UCSD-AML1 (cell line): Measurements from ENCODE around the gene DUSP12.
"Not testable (repeated sequence)": the region's sequence is repeated elsewhere in the genome, so short reads cannot be mapped to it uniquely, and the experiment has no call there.

Experiments
- DNase-seq: peaks from one replicate; lab custom pipeline; 2025; ENCODE audit not compliant: unreplicated experiment; lab: John Stamatoyannopoulos, UW

The DUSP12 gene, protein sequence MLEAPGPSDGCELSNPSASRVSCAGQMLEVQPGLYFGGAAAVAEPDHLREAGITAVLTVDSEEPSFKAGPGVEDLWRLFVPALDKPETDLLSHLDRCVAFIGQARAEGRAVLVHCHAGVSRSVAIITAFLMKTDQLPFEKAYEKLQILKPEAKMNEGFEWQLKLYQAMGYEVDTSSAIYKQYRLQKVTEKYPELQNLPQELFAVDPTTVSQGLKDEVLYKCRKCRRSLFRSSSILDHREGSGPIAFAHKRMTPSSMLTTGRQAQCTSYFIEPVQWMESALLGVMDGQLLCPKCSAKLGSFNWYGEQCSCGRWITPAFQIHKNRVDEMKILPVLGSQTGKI

DNA sequence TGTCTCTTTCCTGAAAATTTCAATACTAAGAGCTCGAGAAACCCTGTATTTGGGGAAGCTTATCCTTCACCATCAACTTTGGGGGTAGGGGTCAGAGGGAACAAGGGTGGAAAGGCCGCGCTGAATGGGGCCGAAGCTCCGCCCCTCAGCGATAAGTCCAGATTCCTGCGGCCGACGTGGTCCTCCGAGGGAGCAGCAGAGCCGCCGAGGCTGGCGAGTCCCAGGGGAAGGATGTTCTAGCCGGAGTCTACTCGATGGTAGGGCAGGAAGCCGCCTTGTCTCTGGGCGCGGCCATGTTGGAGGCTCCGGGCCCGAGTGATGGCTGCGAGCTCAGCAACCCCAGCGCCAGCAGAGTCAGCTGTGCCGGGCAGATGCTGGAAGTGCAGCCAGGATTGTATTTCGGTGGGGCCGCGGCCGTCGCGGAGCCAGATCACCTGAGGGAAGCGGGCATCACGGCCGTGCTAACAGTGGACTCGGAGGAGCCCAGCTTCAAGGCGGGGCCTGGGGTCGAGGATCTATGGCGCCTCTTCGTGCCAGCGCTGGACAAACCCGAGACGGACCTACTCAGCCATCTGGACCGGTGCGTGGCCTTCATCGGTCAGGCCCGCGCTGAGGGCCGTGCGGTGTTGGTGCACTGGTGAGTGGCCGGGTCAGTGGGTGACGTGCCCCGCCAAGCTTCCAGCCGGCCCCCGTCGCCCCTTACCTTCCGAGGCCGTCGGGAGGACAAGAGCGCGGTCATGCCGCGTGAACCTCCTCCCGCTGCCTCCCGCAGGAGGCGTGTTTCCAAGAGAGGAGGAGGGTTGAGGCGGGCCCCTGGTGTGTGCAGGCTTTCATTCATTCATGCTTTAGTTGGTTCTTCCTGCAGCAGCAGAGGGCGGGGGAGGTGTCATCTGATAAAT lies at the start of gene DUSP12:
DUSP12 (plus strand) TSS at position 278 of the 899 bp plus-strand sequence; CDS start at position 294, 16 bp downstream.
- peak; percentile 91 for DNase-seq

DNA sequence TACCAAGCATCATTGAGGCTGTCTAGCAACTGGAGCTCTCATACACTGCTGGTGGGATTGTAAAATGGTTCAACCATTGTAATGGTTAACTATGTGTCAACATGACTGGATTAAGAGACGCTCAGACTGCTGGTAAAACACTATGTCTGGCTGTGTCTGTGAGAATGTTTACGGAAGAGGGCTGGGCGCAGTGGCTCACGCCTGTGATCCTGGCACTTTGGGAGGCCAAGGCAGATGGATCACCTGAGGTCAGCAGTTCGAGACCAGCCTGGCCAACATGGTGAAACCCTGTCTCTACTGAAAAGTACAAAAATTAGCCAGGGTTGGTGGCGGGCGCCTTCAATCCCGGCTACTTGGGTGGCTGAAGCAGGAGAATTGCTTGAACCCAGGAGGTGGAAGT lies 47.3 kb upstream of the DUSP12 start:
- no peak for DNase-seq

DNA sequence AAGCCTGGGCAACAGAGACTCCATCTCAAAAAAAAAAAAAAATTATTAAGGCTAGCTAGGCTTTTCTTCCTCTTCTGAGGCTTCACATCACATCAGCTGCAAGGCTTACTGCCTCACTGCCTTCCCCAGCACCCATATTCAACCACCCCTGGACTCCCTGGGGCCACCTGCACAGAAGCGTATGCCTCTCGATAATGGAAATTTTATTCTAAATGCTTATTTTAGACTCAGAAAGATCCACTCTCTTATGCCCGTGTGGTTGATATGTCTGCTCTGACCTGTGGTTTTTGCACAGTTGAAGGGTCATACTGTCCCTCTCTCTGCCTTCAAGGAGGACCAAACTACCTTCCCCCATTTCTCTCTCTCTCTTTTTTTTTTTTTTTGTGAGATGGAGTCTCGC lies 44.0 kb upstream of the DUSP12 start:
- no peak for DNase-seq

DNA sequence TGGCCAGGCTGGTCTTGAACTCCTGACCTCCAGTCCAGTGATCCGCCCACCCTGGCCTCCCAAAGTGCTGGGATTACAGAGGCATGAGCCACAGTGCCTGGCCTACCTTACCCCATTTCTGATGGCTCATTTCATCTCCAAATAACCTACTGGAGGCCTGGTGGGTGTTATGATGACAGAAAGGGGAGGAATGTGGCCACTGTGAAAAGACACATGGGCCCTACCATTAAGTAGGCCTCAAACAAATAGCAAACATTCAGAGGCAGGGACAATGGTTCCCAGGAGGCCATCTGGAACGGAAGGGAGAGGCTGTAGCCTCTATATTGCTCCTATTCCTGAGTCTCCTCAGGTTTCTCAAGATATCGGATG lies 43.5 kb upstream of the DUSP12 start:
- DNase-seq, result no peak

DNA sequence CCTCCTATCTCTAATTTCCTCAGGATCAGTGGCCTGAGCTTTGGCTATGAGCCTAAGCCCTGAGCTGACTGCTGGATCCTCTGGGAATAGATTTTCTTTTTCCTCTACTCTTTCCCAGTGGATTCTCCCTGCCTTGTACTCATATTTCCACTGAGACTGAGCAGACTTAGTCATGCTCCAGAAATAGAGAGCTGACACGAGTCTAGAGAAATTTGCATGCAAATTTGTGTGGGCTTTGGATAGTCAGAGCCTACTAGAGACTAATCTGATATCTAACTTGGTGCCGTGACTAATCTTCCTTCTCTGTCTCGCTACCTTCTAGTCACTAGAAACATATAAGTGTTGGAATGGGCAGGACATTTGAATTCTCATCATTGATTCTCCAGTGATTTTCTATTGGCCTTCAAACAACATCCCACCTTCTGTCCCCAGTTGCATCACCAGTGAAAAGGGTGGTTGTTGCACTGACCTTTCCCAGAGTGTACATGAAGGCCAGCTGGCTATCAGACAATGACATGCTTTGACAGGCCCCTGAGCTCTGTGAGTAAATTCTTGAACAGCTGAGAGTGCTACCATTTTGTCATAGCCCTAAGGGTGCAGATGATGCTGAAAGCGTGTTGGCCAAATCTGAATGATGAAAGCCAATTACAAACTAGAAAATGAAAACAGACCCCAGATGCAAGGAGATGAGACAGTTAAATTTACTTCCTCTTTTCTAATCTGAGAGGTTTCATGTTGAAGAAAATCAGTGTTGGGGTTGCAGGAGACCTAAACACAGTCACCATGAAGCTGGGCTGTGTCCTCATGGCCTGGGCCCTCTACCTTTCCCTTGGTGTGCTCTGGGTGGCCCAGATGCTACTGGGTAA lies 42.9 kb upstream of the DUSP12 start, which contains the start of gene FCRLA:
FCRLA (plus strand) TSS at position 748 of the 866 bp plus-strand sequence; CDS start at position 784, 36 bp downstream.
- no peak for DNase-seq

DNA sequence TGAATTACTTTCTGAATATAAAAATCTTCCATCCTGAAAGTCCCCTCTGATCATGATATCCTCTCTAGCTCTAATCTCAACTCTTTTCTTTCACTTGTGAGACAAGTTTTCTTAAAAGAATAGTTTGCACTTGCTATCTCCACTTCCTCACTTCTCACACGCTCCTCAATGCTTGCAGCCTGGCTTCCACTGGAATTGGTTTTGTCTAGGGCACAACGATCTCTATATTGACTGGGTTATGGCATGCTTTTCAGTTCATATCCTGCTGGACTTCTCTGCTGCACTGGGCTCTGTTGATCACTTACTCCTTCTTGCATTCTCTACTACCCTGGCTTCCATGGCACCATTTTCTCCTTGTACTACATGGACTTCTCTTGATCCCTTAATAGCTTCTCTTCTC lies 42.1 kb upstream of the DUSP12 start:
- DNase-seq, result no peak

DNA sequence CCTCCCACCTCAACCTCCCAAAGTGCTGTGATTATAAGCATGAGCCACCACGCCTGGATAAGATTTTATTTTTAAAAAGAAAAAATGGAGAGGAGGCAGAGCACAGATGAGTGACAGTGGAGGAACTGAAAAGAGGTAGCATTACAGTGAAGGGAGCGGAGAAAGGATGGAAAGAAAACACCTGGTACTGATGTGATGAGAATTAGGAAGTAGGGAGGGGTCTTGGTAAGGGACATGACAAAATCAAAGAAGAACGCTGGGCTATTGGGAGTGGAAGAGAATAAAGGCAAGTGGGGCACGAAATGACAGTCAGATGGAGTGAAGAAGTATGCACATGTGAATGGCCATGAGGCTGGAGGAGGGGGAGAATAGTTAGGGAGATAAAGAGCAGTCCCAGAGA lies 40.2 kb upstream of the DUSP12 start:
- no peak for DNase-seq

DNA sequence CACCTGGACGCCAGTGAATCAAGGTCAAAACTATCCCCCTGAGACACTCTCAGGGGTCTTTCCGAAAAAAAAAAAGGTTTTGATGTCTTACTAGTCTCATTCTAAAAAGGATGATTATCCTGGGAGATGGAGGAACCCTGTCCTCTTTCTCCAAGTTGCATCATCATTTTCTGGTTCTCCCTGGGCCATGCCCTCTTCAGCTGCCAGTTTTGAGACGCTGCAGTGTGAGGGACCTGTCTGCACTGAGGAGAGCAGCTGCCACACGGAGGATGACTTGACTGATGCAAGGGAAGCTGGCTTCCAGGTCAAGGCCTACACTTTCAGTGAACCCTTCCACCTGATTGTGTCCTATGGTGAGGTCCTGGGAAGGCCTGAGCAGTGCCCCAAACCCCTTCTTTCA lies 39.0 kb upstream of the DUSP12 start:
- no peak for DNase-seq

DNA sequence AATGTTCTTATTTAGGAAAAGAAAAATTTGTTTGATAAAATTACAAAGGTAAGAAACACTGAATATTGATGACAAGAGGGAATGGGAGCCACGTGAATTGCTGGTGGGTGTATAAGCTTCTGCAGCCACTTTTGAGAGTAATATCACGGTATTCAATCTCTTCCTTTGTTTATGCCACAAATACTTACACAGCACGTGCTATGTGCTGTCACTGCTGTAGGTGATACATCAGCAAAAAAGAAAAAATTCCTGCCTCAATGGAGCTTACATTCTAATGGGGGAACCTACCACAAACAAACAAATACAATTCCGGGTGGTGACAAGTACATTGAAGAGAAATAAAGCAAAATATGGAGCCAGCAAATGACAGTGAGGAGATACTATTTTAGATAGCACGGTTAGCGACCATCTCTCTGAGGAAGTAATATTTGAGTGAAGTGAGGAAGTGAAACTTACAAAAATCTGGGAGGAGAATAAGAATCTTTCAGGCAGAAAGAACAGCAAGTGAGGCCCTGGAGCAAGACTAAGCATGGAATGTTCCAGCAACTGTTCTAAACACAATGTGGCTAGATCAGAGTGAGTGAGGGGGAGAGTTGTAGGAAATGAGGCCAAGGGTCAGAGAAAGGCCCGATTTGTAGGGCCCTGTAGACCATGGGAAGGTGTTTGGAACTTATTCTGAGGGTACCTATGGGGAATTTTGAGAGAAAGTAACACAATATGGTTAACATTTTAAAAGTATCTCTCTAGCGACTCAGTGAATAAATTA lies 30.8 kb upstream of the DUSP12 start:
- no peak for DNase-seq

DNA sequence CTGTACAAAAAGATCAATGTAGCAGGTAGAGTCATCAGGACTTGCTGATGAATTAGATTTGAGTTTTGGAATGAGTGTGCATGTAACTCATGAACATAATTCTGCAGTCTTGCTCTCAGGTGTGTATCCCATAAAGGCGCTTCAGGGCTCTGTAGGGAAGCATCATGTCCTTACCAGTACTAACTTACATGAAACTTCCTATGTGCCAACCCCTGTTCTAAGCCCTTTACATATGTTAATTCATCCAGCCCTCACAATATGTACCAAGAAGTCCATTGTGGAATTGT lies 30.3 kb upstream of the DUSP12 start:
- no peak for DNase-seq

DNA sequence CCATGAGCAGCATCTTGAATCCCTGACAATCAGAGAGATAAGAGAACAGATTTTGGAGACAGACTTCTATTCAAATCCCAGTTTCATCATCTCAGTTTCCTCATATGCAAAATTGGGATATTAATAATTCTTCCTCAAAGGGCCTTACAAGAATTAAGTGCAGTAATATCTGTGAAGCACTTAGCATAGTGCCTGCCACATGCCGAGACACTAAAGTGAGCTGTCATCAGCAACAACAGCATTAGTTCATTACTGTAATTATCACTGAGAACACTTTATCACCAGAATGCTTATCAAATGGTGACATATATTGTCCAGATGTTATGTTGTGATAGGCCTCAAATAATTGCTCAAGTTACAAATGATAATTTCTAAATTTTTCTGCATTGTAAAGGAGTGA lies 29.2 kb upstream of the DUSP12 start:
- no peak for DNase-seq

DNA sequence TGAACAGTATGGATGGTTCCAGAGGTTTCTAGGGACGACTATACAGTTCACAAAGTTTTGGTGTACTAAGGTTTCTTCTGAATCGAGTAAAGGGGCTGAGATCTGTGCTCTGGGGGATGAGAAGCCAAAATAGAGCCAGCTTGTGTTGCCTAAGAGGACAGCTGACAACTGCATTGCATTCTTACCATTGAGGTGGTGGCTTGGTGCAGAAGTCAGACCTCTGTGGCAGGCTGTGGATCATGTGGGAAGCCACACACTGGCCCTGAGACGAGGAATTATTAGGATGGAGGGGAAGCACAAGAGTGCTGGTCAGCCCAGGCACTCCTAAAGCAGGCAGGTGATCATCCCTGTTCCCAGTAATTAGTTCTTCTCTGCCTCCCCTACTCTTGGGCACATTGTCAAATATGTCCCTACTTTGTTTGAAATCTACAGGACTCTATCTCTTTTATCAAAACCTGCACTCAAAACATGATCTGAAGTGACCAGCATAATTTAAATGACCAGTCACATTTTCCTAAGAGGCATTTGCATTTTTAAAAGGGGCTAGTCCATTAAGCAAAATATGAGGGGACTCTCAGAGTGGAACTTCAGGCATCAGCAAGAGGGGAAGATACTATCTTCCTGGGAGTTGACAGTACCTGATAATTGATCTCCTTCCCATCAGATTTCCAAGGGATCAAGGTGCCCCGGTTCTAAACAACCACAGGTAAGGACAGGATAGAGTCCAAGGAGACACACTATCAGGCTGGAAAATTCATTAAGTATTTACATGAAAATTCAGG lies 28.4 kb upstream of the DUSP12 start, which contains the start of gene FCRLB:
FCRLB (plus strand) TSS at position 589 of the 782 bp plus-strand sequence. CDS start 1,129 bp downstream, outside the sequence.
- DNase-seq, result no peak

DNA sequence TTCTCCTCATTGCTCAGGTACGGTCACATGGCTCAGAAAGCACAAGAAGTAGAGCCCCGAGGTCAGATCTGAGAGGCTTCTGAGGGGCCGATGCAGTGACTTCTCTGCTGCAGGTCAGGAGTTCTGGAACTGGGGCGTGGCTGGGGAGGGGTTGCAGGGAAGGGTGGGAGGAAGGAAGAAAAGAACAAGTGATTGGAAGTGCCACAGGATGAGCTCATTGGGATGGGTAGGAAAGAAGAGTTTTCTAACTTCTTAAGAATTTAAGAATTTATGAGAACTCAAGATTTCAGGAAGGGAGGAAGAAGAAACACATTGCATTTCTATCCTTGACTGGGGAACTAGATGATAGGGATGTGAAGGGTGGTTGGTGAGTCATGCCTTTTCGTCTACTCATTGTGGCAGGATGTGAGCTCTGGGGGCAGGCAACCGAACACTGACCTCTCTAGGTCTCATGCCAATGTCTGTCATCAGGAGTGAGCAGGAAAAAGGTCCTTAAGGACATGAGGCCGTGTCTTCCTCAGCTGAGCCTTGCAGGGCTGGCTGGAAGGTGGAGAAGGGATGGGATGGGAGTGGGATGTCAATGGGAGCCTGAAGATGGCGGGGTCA lies 27.7 kb upstream of the DUSP12 start:
- peak; percentile 42 for DNase-seq

DNA sequence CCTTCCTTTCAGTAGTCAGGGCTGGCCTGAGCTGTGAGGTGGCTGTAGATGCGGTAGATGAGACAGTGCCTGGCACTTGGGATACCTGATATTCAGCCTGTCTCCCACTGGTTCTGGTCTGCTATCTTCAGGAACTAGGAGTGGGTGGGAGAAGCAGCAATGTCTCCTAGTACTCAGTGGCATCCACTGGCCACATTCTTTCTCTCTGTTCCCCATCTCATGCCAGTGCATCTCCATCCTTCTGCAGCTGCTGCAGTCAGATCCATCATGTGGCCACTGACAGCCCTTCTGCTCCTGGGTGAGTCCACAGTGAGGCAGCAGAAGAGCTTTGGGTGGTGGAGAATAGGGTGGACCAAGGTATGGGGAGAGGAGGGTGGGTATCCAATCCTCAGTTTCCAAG lies 27.2 kb upstream of the DUSP12 start:
- no peak for DNase-seq

DNA sequence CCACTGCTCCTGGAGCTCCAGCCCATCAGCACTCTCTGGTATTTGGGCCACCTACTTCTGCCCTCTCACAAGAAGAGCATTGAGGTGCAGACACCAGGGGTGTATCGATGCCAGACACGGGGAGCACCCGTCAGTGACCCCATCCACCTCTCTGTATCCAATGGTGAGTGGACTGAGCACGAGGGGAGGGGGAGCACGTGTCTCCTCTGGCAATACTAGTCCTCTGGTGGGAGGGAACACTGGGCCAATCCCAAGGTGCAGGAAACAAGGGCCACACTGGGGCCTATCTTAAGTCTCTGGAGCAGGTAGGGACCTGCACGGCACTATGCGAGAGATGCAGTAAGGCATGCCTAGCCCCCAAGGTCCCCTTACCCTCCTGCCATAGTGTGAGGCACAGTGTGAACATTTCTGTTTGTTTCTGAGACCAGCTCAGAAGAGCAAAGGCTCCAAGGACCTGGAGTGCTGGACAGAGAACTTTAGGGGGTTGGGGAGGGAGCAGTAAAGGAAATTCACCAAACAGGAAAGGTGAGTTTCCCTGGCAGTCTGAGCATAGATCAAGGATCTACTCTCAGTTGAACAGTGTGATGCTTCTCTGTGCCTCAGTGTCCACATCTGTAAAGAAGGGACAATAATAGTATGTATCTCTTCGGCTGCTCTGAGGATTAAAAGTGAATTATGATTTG lies 26.0 kb upstream of the DUSP12 start:
- no peak for DNase-seq

DNA sequence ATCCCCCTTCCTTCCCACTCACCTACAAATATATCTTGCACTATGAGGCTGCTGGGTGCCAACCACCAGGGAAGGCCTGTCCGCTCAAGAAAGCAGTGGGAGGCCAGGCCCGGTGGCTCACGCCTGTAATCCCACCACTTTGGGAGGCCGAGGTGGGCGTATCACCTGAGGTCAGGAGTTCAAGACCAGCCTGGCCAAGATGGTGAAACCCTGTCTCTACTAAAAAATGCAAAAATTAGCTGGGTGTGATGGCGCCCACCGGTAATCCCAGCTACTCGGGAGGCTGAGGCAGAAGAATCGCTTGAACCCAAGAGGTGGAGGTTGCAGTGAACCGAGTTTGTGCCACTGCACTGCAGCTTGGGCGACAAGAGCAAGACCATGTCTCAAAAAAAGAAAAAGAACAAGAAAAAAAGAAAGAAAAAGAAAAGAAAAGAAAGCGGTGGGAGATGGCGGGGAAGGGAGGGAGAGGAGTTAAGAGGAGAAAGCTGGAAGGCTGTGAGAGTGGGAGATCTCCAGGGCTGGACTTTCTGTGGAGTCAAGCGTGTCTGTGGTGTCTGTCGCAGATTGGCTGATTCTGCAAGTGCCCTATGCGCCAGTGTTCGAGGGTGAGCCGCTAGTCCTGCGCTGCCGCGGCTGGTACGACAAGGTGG lies 24.2 kb upstream of the DUSP12 start:
- DNase-seq, result not testable (repeated sequence)

DNA sequence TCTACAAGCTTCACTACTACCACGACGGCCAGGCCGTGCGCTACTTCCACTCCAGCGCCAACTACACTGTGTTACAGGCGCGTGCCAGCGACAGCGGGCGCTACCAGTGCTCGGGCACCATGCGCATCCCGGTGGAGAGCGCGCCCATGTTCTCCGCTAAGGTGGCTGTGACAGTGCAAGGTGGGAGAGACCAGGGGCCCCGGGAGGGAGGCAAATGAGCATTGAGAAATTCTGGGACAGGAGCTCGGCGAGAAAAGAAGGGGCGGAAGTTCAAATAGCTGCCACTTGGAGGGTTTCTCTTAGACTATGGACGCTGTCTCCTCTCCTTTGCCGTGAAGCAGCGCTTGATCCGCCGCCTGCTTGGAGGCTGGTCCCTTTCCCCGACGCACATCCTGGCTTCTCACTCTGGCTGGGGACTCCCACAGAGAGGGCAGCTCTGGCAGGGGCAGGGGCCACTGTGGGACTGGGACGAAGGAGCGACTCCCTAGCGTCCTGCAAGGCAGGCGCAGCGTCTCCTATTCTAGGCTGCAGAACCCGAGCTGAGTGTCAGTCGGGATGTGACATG lies 23.6 kb upstream of the DUSP12 start:
- DNase-seq, result peak; percentile 69
